Eye (tissue), 1 donor: ENCODE results near the gene NHLRC2.
"Not testable (repeated sequence)": the region's sequence is repeated elsewhere in the genome, so short reads cannot be mapped to it uniquely, and the experiment has no call there.

ENCODE experiments used
- DNase-seq: peaks from one replicate; pipeline ENCODE4 v3.0.0-alpha.2; 2015

Gene NHLRC2

DNA sequence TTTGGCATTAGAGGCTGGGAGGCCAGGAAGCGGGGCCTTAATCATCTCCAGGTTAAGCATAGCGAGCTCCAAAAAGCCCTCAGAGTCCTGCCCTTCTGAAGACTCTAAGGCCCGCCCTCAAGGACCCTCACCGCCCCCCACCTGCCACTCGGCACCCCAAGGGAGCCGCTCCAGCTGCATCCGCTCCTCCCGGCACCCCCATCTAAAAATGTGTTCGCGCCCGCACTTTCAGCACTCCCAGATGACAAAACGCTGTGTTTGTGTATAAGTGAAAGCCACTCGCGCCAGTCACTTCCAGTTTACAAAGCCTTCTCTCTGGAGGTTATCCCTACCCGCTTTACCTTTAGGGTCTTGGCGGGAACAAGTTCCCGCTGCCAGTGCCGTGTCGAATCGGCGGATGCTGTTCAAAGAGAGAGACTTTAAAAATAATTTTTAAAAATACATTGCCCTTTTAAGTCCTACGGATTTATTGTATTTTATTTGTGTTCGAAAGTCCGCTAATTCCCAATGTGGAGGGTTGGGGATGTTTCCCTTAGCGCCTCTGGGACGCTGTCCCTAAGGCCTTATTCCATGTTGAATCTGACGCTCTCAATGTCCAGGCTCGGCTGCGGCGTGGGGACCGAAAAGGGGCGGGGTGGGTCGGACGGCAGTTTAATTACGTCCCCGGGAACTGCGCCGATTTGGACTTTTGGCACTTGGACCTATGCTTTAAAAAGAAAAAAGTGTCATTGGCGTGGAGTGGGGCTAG, at the start of gene NHLRC2, which contains the start of gene DCLRE1A:
NHLRC2 (plus strand) TSS at position 649 of the 748 bp plus-strand sequence. CDS start 212 bp downstream, outside the sequence.
DCLRE1A (minus strand) TSS at position 70 of the 748 bp plus-strand sequence. CDS start 900 bp downstream, outside the sequence.
- DNase-seq: peak; percentile 96

- no peak for DNase-seq
Observed at GRCh38 chr10:113806503-113806902, 48.0 kb upstream of the NHLRC2 start.

GRCh38 chr10:113808168-113808567, 46.3 kb upstream of the NHLRC2 start:
- no peak for DNase-seq

DNA sequence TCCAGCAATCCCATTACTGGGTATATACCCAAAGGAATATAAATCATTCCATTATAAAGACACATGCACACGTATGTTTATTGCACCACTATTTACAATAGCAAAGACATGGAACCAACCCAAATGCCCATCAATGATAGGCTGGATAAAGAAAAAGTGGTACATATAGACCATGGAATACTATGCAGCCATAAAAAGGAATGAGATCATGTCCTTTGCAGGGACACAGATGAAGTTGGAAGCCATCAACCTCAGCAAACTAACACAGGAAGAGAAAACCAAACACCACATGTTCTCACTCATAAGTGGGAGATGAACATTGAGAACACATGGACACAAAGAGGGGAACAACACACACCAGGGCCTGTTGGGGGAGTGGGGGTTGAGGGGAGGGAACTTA, 39.8 kb upstream of the NHLRC2 start:
- DNase-seq: not testable (repeated sequence)

DNA sequence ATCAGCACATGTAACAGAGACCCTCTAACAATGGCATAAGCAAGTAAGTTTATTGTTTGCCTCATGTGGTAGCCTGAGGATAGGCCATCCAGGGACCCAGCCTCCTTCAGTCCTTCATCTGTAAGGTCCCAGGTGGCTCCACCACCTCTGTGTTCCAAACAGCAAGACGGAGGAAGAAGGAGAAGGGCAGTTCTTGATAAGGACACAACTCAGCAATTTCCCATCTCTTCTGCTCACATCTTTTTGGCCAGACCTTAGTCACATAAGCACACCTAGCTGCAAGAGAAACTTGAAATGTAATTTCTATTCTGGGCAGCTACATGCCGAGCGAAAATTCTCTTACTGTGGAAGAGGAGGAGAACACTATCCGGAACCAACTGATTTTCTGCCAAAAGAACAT, 34.5 kb upstream of the NHLRC2 start:
- DNase-seq: no peak

- no peak for DNase-seq
Observed at GRCh38 chr10:113820507-113820906, 34.0 kb upstream of the NHLRC2 start.

DNA sequence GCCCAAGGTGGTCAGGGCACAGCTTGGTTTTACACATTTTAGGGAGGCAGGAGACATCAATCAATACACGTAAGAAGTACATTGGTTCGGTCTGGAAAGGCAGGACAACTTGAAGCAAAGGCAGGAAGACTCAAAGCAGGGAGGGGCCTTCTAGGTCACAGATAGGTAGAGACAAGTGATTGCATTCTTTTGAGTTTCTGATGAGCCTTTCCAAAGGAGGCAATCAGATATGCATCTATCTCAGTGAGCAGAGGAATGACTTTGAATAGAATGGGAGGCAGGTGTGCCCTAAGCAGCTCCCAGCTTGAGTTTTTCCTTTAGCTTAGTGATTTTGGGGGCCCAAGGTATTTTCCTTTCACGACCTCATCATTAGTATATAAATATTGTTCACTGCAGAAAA, 33.2 kb upstream of the NHLRC2 start:
- not testable (repeated sequence) for DNase-seq

- DNase-seq: no peak
Observed at GRCh38 chr10:113822174-113822573, 32.3 kb upstream of the NHLRC2 start.

DNA sequence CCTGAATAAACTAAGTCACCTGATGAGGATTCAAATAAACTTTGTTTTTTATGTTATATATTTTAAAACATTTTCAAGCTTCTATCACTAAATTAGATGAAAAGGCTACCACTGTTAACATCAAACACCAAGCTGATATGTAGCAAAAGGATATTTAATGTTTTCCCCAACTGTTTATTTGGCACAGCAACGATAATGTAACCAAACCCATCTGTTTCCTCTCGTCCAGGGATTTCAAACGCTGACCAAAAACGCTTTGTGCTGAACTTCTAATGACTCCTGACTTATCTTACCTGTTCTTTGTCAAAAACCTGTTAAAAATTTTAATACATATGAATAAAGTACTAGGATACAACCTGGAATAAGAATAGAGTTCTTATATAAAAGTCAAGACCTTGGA, 31.1 kb upstream of the NHLRC2 start:
- DNase-seq: no peak

DNA sequence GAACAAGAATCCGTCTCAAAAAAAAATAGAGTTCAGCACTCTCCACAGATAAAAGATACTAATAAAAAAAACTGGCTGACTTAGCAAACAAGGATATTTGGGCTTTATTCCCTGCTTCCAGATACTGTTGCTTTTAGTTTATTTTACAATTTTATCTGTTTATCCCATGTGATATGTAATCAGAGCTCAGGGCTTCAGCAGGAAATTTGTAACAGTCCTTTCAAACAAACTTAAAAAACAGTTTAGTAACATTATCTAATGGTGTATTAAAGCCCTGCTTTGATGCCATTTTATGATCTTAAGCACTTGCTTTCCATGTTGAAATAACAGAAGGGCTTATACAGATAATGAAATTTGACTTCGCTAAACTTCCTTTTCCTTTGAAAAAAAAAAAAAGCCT, 28.7 kb upstream of the NHLRC2 start:
- no peak for DNase-seq

DNA sequence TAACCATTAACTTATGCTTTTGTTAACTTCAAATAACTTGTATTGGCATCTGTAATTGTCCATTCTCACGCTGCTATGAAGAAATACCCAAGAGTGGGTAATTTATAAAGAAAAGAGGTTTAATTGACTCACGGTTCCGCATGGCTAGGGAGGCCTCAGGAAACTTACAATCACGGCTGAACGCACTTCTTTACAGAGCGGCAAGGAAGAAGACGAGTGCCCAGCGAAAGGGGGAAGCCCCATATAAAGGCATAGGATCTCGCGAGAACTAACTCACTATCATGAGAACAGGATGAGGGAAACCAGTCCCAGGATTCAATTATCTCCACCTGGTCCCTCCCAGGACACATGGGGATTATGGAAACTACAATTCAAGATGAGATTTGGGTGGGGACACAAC, 25.9 kb upstream of the NHLRC2 start:
- not testable (repeated sequence) for DNase-seq

- no peak for DNase-seq
Observed at GRCh38 chr10:113842171-113842570, 12.3 kb upstream of the NHLRC2 start.

GRCh38 chr10:113843972-113844485, 10.4 kb upstream of the NHLRC2 start:
- DNase-seq: no peak

- DNase-seq: no peak
Observed at GRCh38 chr10:113846036-113846435, 8.4 kb upstream of the NHLRC2 start.

GRCh38 chr10:113849140-113849803, 5.2 kb upstream of the NHLRC2 start:
- no peak for DNase-seq

DNA sequence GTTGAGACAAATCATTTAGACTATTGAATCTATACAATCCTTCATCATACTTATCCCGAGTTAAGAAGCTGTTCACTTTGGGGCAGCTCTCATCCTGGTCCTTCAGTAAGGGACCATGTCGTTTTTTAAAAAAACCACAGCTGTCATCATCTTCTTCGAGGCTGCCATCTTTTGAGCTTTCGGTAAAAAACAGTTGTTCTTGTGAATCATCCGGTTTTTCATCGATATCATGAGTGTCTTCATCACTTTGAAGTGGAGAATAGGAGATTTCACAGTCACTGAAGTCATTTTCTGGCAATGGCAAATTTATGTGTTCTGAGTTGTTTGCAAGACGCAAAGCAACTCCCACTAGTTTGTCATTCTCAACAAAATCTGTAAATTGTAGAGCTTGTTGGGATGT, 4.5 kb upstream of the NHLRC2 start:
- no peak for DNase-seq

DNA sequence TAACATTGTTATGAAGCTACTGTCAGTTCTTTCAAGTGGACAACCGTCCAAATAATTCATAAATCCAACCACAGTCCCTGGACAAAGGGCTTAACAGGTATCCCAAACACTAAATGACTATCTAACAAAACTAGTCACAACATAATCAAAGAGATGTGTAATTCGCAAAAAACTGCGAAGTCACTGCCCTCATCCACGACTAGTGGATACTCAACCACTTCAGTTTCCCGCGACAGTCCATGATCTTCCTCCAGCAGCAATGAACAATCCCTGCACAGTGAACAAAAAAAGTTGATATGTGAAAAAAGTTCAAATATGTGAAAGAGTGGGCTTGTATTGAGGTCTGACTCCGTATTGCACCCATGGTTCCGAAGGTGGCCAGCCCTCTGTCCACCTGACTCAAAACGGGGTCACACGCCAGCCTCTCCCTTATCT, 866 bp upstream of the NHLRC2 start:
- no peak for DNase-seq

- peak; percentile 83 for DNase-seq
Observed at GRCh38 chr10:113854761-113855588, 514 bp downstream of the NHLRC2 start.

DNA sequence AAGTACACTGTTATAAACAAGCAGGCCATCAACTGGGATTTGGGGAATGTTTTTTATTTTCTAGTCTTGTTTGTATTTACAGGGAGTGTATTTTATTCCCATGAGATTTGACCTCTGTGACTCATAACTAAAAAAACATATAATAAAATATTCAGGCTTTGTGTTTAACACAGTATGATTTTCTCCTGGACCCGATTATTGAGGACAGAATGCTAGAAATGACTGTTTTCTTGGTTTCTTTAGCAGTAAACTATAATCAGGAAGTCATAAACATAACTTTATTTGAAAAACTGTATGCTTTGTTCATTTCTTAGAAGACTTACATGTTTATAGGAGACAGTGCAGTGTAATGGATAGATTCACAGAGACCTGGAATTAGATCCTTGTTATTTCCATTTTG, 2.1 kb downstream of the NHLRC2 start:
- DNase-seq: no peak

- no peak for DNase-seq
Observed at GRCh38 chr10:113857210-113857609, 2.7 kb downstream of the NHLRC2 start.

GRCh38 chr10:113858541-113858940, 4.1 kb downstream of the NHLRC2 start:
- no peak for DNase-seq

- no peak for DNase-seq
Observed at GRCh38 chr10:113859261-113859660, 4.8 kb downstream of the NHLRC2 start.

DNA sequence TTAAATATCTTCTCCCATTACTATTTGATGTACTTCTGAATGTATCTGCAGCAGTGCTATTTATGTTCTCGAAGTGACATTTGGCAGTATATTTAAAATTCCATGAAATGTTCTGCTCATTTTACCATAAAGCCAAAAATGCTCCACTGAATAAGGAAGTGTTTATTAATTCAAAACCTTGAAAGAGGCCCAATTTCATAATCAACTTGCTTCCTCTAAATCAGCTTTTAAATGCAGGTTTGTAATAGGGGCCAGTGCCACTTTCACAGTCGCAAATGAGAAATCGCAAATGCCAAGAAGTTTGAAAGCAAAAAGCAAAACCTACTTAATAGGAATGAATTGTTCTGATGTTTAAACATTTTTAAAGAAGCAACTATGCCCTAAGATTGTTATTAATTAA, 11.4 kb downstream of the NHLRC2 start:
- DNase-seq: no peak
